Stomach (tissue), 4 donors: Measurements from ENCODE around the gene MRPS23.

Experiments used
- POLR2A ChIP-seq, 4 donors: fragments of 450-650 bp; IDR thresholded peaks; one replicate each; pipeline ENCODE4 v1.6.1; 2016; ENCODE audit warnings: antibody characterized with exemption in 4 of 4, control low read depth in 2 of 4, mild to moderate bottlenecking in 1 of 4, moderate library complexity in 1 of 4
- TF ChIP-seq, protein P1 (sequence below), 7 experiments: fragments of 450-650 bp in 4 of 7; fragments of 200-600 bp in 3 of 7; sonication (generic) in 3 of 7; IDR thresholded peaks; one replicate each; pipeline ENCODE4 v1.5.1; 2016 to 2019; ENCODE audit warnings: antibody characterized with exemption in 7 of 7, control low read depth in 2 of 7, mild to moderate bottlenecking in 1 of 7

DNA sequence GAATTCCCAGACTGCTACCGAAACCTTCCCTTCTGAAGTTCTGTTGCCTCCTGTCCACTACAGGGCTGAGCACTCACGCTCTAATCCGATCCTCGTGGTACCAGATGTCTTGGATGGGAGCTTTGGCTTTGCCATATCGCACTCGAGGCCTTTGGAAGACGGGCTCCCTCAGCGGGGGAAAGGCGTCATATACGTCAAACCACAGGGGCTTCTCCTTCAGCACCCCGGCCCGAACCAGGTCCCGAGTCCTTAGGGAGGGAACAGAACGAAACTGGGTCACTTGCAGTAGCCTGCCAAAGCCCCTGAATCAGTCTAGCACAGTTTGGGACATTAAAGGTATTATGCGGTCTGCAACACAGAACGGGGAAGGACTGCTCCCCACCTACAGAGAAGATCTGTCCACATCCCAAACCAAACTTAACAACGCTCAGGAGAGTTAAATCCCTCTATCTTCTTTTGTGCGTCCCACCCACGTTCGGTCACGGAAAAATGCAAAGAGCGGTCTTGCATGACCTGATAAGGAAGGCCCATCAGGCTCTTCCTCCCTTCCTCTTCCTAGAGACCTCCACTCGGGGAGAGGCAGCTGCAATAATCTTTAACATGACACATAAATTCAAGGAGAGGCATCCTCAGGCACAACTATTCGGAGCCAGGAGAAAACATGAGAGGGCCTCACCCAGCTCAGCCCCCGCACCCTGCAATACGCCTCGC lies 526 bp downstream of the MRPS23 start:
- no peak for TF ChIP-seq POLR2A (IDR thresholded peaks at IDR 0.05)
- TF ChIP-seq, protein P1, sequence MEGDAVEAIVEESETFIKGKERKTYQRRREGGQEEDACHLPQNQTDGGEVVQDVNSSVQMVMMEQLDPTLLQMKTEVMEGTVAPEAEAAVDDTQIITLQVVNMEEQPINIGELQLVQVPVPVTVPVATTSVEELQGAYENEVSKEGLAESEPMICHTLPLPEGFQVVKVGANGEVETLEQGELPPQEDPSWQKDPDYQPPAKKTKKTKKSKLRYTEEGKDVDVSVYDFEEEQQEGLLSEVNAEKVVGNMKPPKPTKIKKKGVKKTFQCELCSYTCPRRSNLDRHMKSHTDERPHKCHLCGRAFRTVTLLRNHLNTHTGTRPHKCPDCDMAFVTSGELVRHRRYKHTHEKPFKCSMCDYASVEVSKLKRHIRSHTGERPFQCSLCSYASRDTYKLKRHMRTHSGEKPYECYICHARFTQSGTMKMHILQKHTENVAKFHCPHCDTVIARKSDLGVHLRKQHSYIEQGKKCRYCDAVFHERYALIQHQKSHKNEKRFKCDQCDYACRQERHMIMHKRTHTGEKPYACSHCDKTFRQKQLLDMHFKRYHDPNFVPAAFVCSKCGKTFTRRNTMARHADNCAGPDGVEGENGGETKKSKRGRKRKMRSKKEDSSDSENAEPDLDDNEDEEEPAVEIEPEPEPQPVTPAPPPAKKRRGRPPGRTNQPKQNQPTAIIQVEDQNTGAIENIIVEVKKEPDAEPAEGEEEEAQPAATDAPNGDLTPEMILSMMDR (IDR thresholded peaks at IDR 0.05) = no peak
